Thyroid gland (tissue), 4 donors: ENCODE data around the gene P2RX3.

Experiments used
- POLR2A ChIP-seq, 2 donors: fragments of 450-650 bp; IDR thresholded peaks; one replicate each; pipeline ENCODE4 v1.6.1; 2017; ENCODE audit warnings: antibody characterized with exemption in 2 of 2, mild to moderate bottlenecking in 2 of 2, moderate library complexity in 1 of 2
- TF ChIP-seq, protein P1 (sequence below), 6 experiments: fragments of 200-600 bp in 3 of 6; fragments of 450-650 bp in 3 of 6; sonication (generic) in 3 of 6; IDR thresholded peaks; one replicate each; pipeline ENCODE4 v1.5.1; 2016 to 2019; ENCODE audit warnings: antibody characterized with exemption in 6 of 6, mild to moderate bottlenecking in 2 of 6, inconsistent platforms in 1 of 6, moderate library complexity in 1 of 6

DNA sequence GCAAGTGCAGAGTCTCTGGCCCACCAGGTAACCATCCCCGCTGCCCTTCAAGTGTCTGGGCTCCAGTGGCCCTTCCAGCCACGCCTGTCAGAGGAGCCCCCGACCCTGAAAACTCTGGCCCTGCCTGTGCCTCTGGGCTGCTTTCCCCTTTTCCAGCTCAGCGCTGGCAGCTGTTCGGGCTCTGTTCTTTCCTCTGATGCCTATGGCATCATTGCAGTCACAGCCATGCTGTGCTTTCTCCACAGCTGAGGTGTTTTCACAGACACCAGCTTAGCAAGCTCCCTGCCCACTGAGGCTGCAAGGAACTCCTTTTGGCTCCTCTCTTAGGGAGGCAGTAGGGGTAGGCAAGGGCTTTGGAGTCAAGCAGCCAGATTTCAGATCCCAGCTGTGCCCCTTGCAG, 21.2 kb downstream of the P2RX3 start:
- TF ChIP-seq, protein P1, sequence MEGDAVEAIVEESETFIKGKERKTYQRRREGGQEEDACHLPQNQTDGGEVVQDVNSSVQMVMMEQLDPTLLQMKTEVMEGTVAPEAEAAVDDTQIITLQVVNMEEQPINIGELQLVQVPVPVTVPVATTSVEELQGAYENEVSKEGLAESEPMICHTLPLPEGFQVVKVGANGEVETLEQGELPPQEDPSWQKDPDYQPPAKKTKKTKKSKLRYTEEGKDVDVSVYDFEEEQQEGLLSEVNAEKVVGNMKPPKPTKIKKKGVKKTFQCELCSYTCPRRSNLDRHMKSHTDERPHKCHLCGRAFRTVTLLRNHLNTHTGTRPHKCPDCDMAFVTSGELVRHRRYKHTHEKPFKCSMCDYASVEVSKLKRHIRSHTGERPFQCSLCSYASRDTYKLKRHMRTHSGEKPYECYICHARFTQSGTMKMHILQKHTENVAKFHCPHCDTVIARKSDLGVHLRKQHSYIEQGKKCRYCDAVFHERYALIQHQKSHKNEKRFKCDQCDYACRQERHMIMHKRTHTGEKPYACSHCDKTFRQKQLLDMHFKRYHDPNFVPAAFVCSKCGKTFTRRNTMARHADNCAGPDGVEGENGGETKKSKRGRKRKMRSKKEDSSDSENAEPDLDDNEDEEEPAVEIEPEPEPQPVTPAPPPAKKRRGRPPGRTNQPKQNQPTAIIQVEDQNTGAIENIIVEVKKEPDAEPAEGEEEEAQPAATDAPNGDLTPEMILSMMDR (IDR thresholded peaks at IDR 0.05) = no peak
- TF ChIP-seq POLR2A (IDR thresholded peaks at IDR 0.05) = no peak
